Heart right ventricle (tissue), 16 donors: ENCODE results near the gene CPA5. TPM values are rescaled to one million over a fixed set of nuclear protein-coding genes. Genes with fewer than 3 reads are reported as not detected.

ENCODE experiments used
- ATAC-seq, 8 donors: fragments of 200-7000 bp; cut with Tn5 transposase; one replicate each; pipeline ENCODE4 v1.9.1; 2020; ENCODE audit warnings: mild to moderate bottlenecking in 8 of 8, moderate library complexity in 8 of 8, moderate number of reproducible peaks in 1 of 8
- DNase-seq, 2 donors: peaks; one replicate each; pipeline ENCODE4 v3.0.0-alpha.2; 2020
- H3K27ac ChIP-seq, 10 donors: fragments of 200-600 bp; sonication (generic) in 2 of 10; one replicate each; pipeline versions ENCODE4 v1.5.0 to v1.8.0; 2020 to 2022; ENCODE audit warnings: mild to moderate bottlenecking in 3 of 10
- H3K27me3 ChIP-seq, 7 donors: fragments of 200-600 bp; one replicate each; pipeline ENCODE4 v1.8.0; 2021 to 2022; ENCODE audit warnings: mild to moderate bottlenecking in 2 of 7
- H3K36me3 ChIP-seq, 9 donors: fragments of 200-600 bp; sonication (generic) in 1 of 9; one replicate each; pipeline versions ENCODE4 v1.5.0 to v1.8.0; 2020 to 2022; ENCODE audit warnings: mild to moderate bottlenecking in 2 of 9
- H3K4me1 ChIP-seq, 9 donors: fragments of 200-600 bp; sonication (generic) in 1 of 9; one replicate each; pipeline versions ENCODE4 v1.5.0 to v1.8.0; 2020 to 2022; ENCODE audit warnings: mild to moderate bottlenecking in 4 of 9
- H3K4me3 ChIP-seq, 10 donors: fragments of 200-600 bp; sonication (generic) in 2 of 10; one replicate each; pipeline versions ENCODE4 v1.5.0 to v1.8.0; 2020 to 2022; ENCODE audit warnings: mild to moderate bottlenecking in 7 of 10, moderate library complexity in 2 of 10
- H3K9me3 ChIP-seq, 11 donors: fragments of 200-600 bp in 10 of 11; sonication (generic) in 2 of 11; one replicate each; pipeline versions ENCODE4 v1.5.0 to v1.8.0; 2013 to 2022; ENCODE audit warnings: mild to moderate bottlenecking in 2 of 11, control low read depth in 1 of 11, moderate library complexity in 1 of 11
- WGBS, 2 donors: extraction: QIAGEN DNeasy Blood & Tissue Kit; methylation state at CpG; one replicate each; pipeline ENCODE4 v1.1.7; 2013; ENCODE audit warnings: inconsistent platforms in 1 of 2; 5-methylcytosine and 5-hydroxymethylcytosine counted together
- intact Hi-C, 10 donors: fragments of 100-400 bp; cut with DNase I; formaldehyde crosslinking; loops; one replicate each; pipeline versions ENCODE4 v1.11.1 to v1.14.2; 2022
- polyA plus RNA-seq, 2 donors: library from polyadenylated mRNA; stranded (reverse); fragments of 200-250 nt; gene quantifications; one replicate each; pipeline ENCODE4 v1.2.3, GENCODE V29; 2013
- total RNA-seq, 10 donors: library from RNA; stranded (reverse); fragmentation: NEBNext Ultra II Directional in 3 of 10; extraction: Animal tissue kit (Norgen Biotek cat#: 25700) in 3 of 10; gene quantifications; one replicate each; pipeline versions ENCODE4 v1.2.1 to v1.2.4, GENCODE V29; 2021 to 2023
- TF ChIP-seq, protein P1 (sequence below), 9 donors: fragments of 200-600 bp; sonication (generic) in 2 of 9; IDR thresholded peaks; one replicate each; pipeline versions ENCODE4 v1.5.0 to v1.8.0; 2021 to 2022; ENCODE audit warnings: antibody characterized with exemption in 9 of 9, mild to moderate bottlenecking in 5 of 9, moderate library complexity in 1 of 9
- donor health status: Arrhythmogenic right ventricular cardiomyopathy.
- donor health status: ischemic (EF 13 %, LVEDD 7.1; RV severe dilation, severe dysfunction).
- donor health status: healthy with polysubstance abuse.
- donor health status: DM: no; HTN: yes; CAD: no.
- donor health status: DM: no; HTN: no; CAD: no.
- donor health status: ischemic (EF 25% LVEDD 6.9; RV normal size, moderate dysfunction).
- donor health status: ischemic (EF 25% LVEDD 5.7; RV mildly dilated, moderate dysfunction).
- donor health status: healthy.
- donor health status: DM: yes; HTN: yes; CAD: no.
- donor health status: Ischemic cardiomyopathy.
- donor health status: ischemic (EF 35%, LVEDD 5.7; RV mildly dilated, moderate dysfunction).
- donor health status: nonischemic (EF 11% LVEDD 7.7; RV severe dilation, severe dysfunction).
- donor health status: DM: yes; HTN: yes; CAD: no.
- donor health status: PGD.
- donor health status: ischemic (EF 29% LVEDD 5.4; RV normal size, mild dysfunction).
- donor health status: nonischemic (EF 23%, LVEDD 6.1; RV moderate dilation, normal function).

Gene CPA5
- total and polyA plus RNA-seq, 12 donors, result 0.06 TPM; not detected in 11

- no peaks in the 10 kb centered on the region for H3K27me3 ChIP-seq
- H3K27ac ChIP-seq, result no peak overlapping the region
- no peak for ATAC-seq
- no peak overlapping the region for H3K4me3 ChIP-seq
- WGBS, 2 donors, result 94 to 95% methylated on average over 4 of the region's 4 CpGs
- TF ChIP-seq, protein P1, sequence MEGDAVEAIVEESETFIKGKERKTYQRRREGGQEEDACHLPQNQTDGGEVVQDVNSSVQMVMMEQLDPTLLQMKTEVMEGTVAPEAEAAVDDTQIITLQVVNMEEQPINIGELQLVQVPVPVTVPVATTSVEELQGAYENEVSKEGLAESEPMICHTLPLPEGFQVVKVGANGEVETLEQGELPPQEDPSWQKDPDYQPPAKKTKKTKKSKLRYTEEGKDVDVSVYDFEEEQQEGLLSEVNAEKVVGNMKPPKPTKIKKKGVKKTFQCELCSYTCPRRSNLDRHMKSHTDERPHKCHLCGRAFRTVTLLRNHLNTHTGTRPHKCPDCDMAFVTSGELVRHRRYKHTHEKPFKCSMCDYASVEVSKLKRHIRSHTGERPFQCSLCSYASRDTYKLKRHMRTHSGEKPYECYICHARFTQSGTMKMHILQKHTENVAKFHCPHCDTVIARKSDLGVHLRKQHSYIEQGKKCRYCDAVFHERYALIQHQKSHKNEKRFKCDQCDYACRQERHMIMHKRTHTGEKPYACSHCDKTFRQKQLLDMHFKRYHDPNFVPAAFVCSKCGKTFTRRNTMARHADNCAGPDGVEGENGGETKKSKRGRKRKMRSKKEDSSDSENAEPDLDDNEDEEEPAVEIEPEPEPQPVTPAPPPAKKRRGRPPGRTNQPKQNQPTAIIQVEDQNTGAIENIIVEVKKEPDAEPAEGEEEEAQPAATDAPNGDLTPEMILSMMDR (IDR thresholded peaks at IDR 0.05), result no peak
- no peak for DNase-seq
- H3K9me3 ChIP-seq, result peaks cover 0 to 10% (median 0%) of the 10 kb centered on the region in 11 donors
- no peaks in the 10 kb centered on the region for H3K4me1 ChIP-seq
- intact Hi-C loops, result no loop called here
- H3K36me3 ChIP-seq, result no peaks in the 10 kb centered on the region
Observed at GRCh38 chr7:130341882-130342281, 2.7 kb upstream of the CPA5 start.

DNA sequence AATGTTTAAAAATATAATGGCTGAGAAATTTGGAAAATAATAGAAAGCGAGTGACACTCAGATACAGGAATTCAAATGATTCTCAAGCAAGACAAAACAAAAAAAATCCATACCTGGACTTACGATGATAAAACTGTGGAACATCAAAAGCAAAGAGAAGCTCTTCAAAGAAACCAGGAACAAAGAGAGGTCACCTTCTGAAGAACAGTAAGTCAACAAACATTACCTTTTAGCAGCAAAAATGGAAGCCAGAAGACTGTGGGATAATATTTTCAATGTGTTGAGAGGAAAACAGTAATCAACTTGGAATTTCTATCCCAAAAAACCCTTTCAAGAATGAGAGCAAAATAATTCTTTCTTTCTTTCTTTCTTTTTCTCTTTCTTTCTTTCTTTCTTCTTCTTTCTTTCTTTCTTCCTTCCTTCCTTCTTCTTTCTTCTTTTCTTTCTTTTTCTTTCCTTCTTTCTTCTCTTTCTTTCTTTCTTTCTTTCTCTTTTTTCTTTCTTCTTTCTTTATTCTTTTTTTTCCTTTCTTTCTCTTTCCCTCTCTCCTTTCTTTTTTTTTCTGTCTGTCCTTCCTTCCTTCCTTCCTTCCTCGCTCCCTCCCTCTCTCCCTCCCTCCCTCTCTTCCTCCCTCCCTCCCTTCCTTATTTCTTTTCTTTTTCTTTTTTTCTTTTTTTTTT is 1.8 kb upstream of the CPA5 start:
- Histone ChIP-seq H3K4me3 (no peak overlapping the region), H3K27me3 (no peaks in the 10 kb centered on the region), H3K36me3 (no peaks in the 10 kb centered on the region), H3K27ac (no peak overlapping the region), H3K9me3 (peaks cover 0 to 10% (median 0%) of the 10 kb centered on the region in 11 donors), H3K4me1 (no peaks in the 10 kb centered on the region)
- intact Hi-C loops, result no loop called here
- 96 to 97% methylated on average over 3 of the region's 3 CpGs for WGBS, 2 donors
- TF ChIP-seq, protein P1 (IDR thresholded peaks at IDR 0.05), result no peak
- ATAC-seq (no peak), DNase-seq (no peak)

DNA sequence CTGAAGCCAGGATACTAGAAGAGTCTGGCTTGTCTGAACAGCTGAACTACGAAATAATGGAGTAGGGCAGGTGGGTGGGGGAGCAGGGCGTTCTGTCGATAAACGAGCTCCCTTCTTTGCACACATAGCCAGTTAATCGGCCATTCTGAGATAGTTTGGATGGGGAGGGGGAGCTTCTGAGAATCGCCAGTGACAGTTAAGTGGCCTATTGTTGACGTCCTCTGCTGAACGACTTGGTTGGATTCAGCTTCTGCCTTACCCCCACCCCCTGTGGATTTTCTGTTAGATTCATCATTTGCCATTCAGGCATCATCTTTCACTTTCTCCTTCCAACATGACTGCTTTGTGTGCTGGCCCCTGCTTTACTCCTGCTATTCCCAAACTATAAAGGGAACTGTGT is 520 bp downstream of the CPA5 start:
- Histone ChIP-seq H3K9me3 (peaks cover 0 to 10% (median 0%) of the 10 kb centered on the region in 11 donors), H3K4me3 (no peak overlapping the region), H3K4me1 (peaks cover 0 to 5% (median 0%) of the 10 kb centered on the region in 9 donors), H3K27me3 (no peaks in the 10 kb centered on the region), H3K36me3 (no peaks in the 10 kb centered on the region), H3K27ac (no peak overlapping the region)
- intact Hi-C loops, result no loop called here
- ATAC-seq, result no peak
- TF ChIP-seq, protein P1 (IDR thresholded peaks at IDR 0.05), result no peak
- DNase-seq, result no peak
- WGBS, 2 donors, result 42 to 54% methylated on average over 8 of the region's 8 CpGs

GRCh38 chr7:130345725-130346124 is 1.1 kb downstream of the CPA5 start:
- Histone ChIP-seq H3K4me1 (peaks cover 0 to 11% (median 3%) of the 10 kb centered on the region in 9 donors), H3K9me3 (peaks cover 0 to 10% (median 0%) of the 10 kb centered on the region in 11 donors), H3K36me3 (no peaks in the 10 kb centered on the region), H3K4me3 (no peak overlapping the region), H3K27me3 (peaks cover 0 to 5% (median 0%) of the 10 kb centered on the region in 7 donors), H3K27ac (no peak overlapping the region)
- intact Hi-C loops, result no loop called here
- TF ChIP-seq, protein P1 (IDR thresholded peaks at IDR 0.05), result no peak
- ATAC-seq (no peak), DNase-seq (no peak)
- WGBS, 2 donors, result 91 to 94% methylated on average over 4 to 5 of the region's 5 CpGs
